H1 (cell line): ENCODE results near the gene BIN2.

ENCODE experiments used
- YY1 ChIP-seq: IDR thresholded peaks from 2 replicates; pipeline ENCODE4 v1.6.1; 2011; ENCODE audit warnings: low read depth, mild to moderate bottlenecking, low read length
- TF ChIP-seq, protein P1 (sequence below), 3 experiments: IDR thresholded peaks; 1 replicate in 2 of 3; 2 replicates in 1 of 3; pipeline versions ENCODE4 v1.5.1 to v1.6.1; 2011; ENCODE audit warnings: low read length in 3 of 3, mild to moderate bottlenecking in 3 of 3, inconsistent platforms in 2 of 3, low read depth in 1 of 3, moderate library complexity in 1 of 3; ENCODE audit not compliant: insufficient read depth in 1 of 3; ENCODE audit errors: control extremely low read depth in 1 of 3
- TF ChIP-seq, protein P2 (sequence below): IDR thresholded peaks from 2 replicates; pipeline ENCODE4 v1.6.1; 2012; ENCODE audit warnings: inconsistent platforms

DNA sequence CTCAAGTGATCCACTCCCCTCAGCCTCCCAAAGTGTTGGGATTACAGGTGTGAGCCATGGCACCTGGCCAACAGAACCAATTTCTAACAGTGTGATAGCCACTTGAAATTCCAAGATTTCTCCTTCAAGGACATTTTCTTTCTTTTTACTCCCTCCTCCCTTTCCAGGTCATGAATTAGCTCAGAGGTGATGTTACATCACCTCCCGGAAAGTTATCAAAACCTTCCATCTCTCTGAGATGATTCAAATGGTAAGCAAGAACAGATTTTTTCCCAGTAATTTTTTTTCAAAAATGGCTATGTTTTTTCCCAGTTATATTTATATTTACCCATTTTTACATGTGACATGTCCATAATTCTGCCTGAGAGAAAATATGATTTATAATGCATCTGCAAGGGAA lies 38.1 kb downstream of the BIN2 start:
- TF ChIP-seq YY1, result no peak
- TF ChIP-seq, protein P1, sequence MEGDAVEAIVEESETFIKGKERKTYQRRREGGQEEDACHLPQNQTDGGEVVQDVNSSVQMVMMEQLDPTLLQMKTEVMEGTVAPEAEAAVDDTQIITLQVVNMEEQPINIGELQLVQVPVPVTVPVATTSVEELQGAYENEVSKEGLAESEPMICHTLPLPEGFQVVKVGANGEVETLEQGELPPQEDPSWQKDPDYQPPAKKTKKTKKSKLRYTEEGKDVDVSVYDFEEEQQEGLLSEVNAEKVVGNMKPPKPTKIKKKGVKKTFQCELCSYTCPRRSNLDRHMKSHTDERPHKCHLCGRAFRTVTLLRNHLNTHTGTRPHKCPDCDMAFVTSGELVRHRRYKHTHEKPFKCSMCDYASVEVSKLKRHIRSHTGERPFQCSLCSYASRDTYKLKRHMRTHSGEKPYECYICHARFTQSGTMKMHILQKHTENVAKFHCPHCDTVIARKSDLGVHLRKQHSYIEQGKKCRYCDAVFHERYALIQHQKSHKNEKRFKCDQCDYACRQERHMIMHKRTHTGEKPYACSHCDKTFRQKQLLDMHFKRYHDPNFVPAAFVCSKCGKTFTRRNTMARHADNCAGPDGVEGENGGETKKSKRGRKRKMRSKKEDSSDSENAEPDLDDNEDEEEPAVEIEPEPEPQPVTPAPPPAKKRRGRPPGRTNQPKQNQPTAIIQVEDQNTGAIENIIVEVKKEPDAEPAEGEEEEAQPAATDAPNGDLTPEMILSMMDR (IDR thresholded peaks at IDR 0.05; ENCODE audit: control extremely low read depth in 1 of 3, insufficient read depth in 1 of 3, low read depth in 1 of 3, low read length in 3 of 3), result no peak
- TF ChIP-seq, protein P2, sequence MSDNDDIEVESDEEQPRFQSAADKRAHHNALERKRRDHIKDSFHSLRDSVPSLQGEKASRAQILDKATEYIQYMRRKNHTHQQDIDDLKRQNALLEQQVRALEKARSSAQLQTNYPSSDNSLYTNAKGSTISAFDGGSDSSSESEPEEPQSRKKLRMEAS, result no peak
